Right atrium auricular region (tissue), 2 donors: ENCODE measurements around the gene CXCR5. TPM values are rescaled to one million over a fixed set of nuclear protein-coding genes. Genes with fewer than 3 reads are reported as not detected.
A peak's percentile ranks its signal among the peaks of the same experiment; 100 is the strongest.

Source experiments
- DNase-seq: peaks from one replicate; pipeline ENCODE4 v3.0.0-alpha.2; 2019; ENCODE audit warnings: low spot score
- H3K27ac ChIP-seq, 2 donors: fragments of 200-600 bp; sonication (generic); 1 replicate in 1 of 2; 2 replicates in 1 of 2; pipeline ENCODE4 v1.5.1; 2016 to 2019
- H3K27me3 ChIP-seq, 2 donors: fragments of 200-600 bp; sonication (generic); one replicate each; pipeline versions ENCODE4 v1.5.1 to v1.6.0; 2017 to 2019
- H3K36me3 ChIP-seq: fragments of 200-600 bp; sonication (generic); one replicate; pipeline ENCODE4 v1.5.1; 2016
- H3K4me1 ChIP-seq, 2 donors: fragments of 200-600 bp; sonication (generic); one replicate each; pipeline versions ENCODE4 v1.5.1 to v1.6.0; 2017 to 2019
- H3K4me3 ChIP-seq, 2 donors: fragments of 200-600 bp; sonication (generic); 1 replicate in 1 of 2; 2 replicates in 1 of 2; pipeline ENCODE4 v1.5.1; 2017 to 2019; ENCODE audit warnings: mild to moderate bottlenecking in 1 of 2, moderate library complexity in 1 of 2
- H3K9me3 ChIP-seq, 2 donors: fragments of 200-600 bp; sonication (generic); one replicate each; pipeline ENCODE4 v1.5.1; 2019
- total RNA-seq, 2 donors: library from RNA; depleted of rRNA; stranded (reverse); fragments of >200 nt; gene quantifications; one replicate each; pipeline ENCODE4 v1.1.0, GENCODE V29; 2016
- TF ChIP-seq, protein P1 (sequence below), 2 donors: fragments of 200-600 bp; sonication (generic); IDR thresholded peaks; one replicate each; pipeline ENCODE4 v1.5.1; 2019; ENCODE audit warnings: antibody characterized with exemption in 2 of 2

Gene CXCR5
- total RNA-seq, 2 donors from 2014 or later = 0.16 TPM; not detected in 1

DNA sequence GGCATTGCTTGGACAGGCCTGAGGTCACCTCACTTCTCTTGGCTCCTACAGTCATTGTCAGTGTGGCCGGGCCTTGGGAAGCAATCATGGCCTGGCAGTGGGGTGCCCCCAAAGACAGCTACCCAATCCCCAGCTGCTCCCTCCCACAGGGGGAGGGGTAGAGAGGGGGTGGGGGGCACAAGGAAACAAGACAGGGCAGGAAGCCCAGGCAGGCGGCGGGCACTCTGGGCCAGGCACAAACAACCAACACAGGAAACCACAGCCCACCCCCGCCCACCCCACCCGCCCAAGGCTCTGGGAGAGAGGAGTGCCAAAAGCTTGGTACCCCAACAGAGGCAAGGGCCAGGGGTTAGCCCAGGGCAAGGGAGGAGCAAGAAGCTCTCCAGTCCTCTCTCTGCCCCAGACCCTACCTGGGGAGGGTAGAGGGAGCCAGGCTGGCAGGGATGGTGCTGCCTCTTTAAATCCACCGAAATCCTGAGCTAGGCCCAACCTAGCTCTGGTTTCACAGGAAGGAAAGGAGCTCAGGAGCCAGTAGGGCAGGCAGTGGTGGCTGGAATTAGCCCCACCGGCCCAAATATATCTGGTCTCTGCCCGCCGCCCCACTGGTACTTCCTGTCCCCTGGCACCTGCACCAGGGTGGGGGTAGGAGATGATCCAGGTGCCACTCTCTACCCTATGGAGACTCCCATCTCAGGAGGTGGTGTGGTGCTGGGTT, 29.9 kb downstream of the CXCR5 start:
- Histone ChIP-seq H3K27ac (peak overlapping the region; percentile 94 to 98), H3K36me3 (peaks cover under 1% of the 10 kb centered on the region), H3K9me3 (no peaks in the 10 kb centered on the region), H3K4me1 (peaks cover 0 to 100% of the 10 kb centered on the region in 2 donors), H3K27me3 (no peaks in the 10 kb centered on the region), H3K4me3 (peak overlapping the region in 1 of 2 donors; percentile 17)
- TF ChIP-seq, protein P1, sequence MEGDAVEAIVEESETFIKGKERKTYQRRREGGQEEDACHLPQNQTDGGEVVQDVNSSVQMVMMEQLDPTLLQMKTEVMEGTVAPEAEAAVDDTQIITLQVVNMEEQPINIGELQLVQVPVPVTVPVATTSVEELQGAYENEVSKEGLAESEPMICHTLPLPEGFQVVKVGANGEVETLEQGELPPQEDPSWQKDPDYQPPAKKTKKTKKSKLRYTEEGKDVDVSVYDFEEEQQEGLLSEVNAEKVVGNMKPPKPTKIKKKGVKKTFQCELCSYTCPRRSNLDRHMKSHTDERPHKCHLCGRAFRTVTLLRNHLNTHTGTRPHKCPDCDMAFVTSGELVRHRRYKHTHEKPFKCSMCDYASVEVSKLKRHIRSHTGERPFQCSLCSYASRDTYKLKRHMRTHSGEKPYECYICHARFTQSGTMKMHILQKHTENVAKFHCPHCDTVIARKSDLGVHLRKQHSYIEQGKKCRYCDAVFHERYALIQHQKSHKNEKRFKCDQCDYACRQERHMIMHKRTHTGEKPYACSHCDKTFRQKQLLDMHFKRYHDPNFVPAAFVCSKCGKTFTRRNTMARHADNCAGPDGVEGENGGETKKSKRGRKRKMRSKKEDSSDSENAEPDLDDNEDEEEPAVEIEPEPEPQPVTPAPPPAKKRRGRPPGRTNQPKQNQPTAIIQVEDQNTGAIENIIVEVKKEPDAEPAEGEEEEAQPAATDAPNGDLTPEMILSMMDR (IDR thresholded peaks at IDR 0.05) = no peak
- no peak for DNase-seq

DNA sequence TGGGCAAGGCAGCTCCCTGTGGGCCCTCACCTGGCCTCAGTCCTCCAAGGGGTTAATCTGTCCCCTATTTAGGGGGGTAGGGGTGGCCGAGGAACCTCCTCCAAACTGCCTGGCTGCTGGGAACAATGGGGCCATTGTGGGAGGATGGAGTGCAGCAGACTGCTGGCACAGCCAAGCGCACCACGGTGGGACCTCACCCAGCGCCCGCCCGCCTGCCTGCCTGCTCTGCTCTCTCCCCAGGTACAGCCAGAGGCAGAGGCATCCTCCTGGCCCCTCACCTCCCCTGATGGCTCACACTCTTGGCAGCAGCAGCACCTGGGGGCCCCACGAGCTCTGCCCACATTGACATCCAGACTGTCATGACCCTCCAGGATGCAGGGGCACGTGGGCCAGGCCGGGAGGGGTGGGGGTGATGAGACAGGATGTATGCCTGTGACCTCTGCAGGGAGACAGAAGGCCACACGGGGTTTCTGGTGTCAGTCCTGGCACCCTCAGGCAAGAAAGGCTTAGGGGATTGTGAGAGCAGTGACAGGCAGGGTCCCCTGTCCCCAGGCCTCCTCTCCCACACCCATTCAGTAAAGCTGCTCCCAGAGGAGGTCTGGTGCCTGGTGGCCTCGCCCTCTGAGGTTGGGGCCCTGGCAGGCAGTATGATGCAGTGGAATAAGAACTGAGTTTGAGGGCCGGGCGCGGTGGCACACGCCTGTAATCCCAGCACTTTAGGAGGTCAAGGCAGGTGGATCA, 30.7 kb downstream of the CXCR5 start:
- Histone ChIP-seq H3K27me3 (no peaks in the 10 kb centered on the region), H3K9me3 (no peaks in the 10 kb centered on the region), H3K27ac (peak overlapping the region; percentile 94 to 98), H3K36me3 (no peaks in the 10 kb centered on the region), H3K4me1 (peaks cover 0 to 100% of the 10 kb centered on the region in 2 donors), H3K4me3 (peak overlapping the region in 1 of 2 donors; percentile 17)
- TF ChIP-seq, protein P1 (IDR thresholded peaks at IDR 0.05) = no peak
- DNase-seq = no peak

DNA sequence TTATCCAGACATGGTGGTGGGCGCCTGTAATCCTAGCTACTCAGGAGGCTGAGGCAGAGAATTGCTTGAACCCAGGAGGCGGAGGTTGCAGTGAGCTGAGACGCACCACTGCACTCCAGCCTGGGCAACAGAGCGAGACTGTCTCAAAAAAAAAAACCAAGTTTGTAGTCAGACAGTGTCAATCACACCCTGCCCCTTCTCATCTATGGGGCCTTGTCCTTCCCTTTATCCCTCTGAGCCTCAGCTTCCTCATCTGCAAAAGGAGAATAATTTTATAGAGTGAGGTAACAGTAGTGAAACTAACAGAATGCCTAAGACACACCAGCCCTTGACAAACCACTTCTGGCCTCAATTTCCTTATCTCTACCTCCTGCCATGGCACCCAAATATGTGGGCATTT, 31.3 kb downstream of the CXCR5 start:
- no peaks in the 10 kb centered on the region for H3K36me3 ChIP-seq
- H3K4me1 ChIP-seq = peaks cover 0 to 100% of the 10 kb centered on the region in 2 donors
- no peak for DNase-seq
- H3K4me3 ChIP-seq = no peak overlapping the region
- TF ChIP-seq, protein P1 (IDR thresholded peaks at IDR 0.05) = no peak
- no peaks in the 10 kb centered on the region for H3K9me3 ChIP-seq
- peak overlapping the region; percentile 94 to 98 for H3K27ac ChIP-seq
- no peaks in the 10 kb centered on the region for H3K27me3 ChIP-seq

DNA sequence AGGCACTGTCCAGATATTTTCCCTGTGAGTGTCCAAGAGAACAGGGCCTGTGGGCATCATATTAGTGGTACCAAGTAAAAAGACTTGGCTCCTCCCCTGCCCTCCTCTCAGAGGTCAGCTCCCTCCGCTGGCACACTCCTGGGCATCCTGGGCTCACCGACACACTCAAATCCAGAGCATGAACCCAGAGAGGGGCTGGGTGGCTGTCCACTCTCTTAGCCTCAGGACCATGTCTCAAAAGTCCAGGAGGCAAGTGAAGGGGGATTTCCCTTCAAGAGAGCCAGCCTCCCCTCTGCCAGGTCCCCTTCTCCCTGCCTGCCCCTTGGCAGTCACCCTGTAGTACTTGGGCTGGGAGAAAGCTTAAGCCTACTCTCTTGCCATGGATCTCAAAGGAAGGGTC, 31.7 kb downstream of the CXCR5 start:
- H3K36me3 ChIP-seq = no peaks in the 10 kb centered on the region
- no peak overlapping the region for H3K4me3 ChIP-seq
- TF ChIP-seq, protein P1 (IDR thresholded peaks at IDR 0.05) = no peak
- H3K4me1 ChIP-seq = peaks cover 0 to 100% of the 10 kb centered on the region in 2 donors
- H3K9me3 ChIP-seq = no peaks in the 10 kb centered on the region
- H3K27ac ChIP-seq = peak overlapping the region; percentile 94 to 98
- no peak for DNase-seq
- H3K27me3 ChIP-seq = no peaks in the 10 kb centered on the region

DNA sequence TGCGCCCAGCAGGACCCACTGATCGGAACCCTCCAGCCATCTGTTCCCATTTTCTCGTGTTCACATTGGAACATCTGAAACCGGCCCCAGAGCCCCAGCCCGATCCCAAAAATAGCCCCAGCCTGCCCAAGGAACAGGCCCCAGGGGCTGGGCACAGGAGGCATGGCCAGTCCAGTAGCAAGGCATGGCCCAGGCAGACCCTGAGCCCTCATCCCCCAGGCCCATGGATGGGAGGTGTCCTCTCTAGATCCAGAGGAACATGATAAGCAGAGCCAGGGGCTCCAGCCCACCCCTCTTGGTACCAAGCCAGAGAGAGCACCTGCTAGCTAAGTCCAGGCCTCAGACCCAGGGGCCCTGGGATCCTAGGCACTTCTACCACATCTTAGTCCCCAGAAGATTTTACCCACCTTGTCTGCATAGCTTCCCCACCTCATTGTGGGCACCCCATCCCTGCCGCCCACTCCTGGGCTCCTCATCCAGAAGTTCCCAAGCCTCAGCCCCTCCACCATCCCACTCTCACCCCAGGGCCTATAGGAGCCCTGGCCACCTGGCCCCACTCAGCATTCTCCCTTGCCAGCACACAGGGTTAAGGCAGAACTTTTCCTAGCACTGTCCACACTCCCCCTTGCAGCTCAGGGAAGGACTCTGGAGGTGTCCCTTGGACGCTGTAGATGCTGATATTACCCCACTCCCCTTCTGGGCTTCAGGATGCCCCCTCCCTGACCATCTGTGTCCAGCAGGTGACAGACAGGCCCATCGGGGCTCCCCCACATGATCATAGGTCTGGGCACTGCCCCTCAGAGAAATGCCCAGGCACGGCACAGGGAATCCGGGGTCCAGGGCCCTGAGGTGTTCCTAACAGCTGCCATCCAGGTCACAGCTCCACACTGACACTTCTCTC, 32.5 kb downstream of the CXCR5 start:
- Histone ChIP-seq H3K36me3 (no peaks in the 10 kb centered on the region), H3K4me3 (peak overlapping the region in 1 of 2 donors; percentile 17), H3K27ac (peak overlapping the region; percentile 94 to 98), H3K9me3 (no peaks in the 10 kb centered on the region), H3K4me1 (peaks cover 0 to 100% of the 10 kb centered on the region in 2 donors), H3K27me3 (no peaks in the 10 kb centered on the region)
- TF ChIP-seq, protein P1 (IDR thresholded peaks at IDR 0.05) = no peak
- no peak for DNase-seq
